Measurements from ENCODE around the gene C6orf62.
"Not testable (repeated sequence)": the region's sequence is repeated elsewhere in the genome, so short reads cannot be mapped to it uniquely, and the experiment has no call there.

The C6orf62 gene

DNA sequence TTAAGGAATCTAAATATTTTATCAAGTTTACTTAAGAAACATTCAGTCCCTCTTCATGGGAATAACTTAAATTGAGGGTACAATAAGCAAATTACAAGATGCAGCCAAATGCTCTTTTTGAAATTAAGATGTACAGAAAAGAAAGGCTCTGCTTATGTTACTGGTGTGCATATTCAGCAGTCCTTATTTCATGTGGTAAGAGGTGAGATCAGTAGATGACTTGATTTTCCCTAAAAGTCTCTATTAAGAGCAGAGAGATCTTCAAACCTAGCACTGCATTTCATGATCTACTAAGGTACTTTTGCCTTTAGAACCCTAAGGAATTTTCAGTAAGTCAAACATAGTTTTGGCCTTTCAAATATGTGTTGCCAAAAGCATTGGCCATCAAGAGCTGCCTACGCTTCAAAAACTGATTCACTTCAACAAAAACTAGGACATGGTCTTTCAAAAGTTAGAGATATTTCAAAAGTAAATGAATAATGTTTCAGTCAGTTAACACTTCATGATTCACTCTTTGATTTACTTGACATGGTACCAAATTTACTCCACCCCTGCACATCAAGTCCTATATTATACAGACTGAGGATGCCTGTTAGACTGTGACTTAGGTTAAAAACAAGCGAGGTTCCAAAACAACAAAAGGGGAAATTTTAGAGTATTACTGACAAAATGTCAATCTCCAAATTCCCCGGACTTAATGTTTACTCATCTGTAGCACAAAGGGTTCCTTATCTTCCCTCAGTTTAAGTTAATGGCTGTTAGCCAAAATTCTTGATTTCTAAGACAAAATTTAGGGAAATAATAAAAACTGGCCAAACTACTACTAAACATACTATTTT, 19.2 kb downstream of the C6orf62 start:
- no peak for DNase-seq (ENCODE audit: low read depth)

DNA sequence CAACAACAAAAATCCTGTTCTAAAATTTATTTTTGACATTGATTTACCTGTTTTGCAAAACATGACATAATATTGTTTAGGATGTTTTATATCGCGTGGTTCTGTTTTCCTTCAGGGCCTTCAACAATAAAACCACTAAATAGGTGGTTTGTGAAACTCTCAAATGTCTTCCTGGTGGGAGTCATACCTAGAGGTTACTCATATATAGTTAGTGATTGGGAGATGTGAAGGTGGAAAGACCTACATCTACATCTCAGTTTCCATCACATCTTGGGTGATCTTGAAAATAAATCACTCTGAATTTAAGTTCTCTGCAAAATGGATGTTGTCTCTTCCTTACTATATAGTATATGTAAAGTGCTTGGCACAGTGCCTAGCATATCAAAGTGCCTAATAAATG, 22.9 kb downstream of the C6orf62 start:
- DNase-seq (ENCODE audit: low read depth): no peak

DNA sequence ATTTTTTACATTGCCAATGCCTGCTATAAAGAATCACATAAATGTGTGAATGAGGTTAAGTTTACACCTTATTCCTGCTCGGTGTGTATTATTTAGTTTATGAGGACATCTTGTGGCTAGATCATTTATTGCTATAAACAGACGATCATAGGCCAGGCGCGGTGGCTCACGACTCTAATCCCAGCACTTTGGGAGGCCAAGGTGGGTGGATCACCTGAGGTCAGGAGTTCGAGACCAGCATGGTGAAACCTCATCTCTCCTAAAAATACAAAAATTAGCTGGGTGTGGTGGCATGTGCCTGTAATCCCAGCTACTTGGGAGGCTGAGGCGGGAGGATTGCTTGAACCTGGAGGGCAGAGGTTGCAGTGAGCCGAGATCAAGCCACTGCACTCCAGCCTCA, 23.3 kb downstream of the C6orf62 start:
- not testable (repeated sequence) for DNase-seq (ENCODE audit: low read depth)

DNA sequence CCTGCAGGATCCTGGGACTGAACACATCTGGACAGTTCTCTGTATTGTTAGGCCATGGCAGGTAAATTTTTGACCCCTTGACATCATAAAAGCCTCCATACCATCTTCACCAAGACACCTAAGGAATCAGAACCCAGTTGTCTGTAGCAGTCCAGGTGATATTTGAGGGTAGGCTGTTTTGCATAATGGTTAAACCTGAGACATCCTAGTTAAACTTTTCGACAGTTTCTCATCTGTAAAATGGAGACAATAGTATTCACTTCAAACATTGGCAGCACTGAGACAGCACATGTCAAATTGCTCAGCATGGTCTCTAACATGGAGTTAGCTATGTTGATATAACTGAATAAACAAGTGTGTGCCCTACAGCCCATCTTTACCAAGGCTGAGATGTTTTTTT, 24.8 kb downstream of the C6orf62 start:
- no peak for DNase-seq (ENCODE audit: low read depth)

DNA sequence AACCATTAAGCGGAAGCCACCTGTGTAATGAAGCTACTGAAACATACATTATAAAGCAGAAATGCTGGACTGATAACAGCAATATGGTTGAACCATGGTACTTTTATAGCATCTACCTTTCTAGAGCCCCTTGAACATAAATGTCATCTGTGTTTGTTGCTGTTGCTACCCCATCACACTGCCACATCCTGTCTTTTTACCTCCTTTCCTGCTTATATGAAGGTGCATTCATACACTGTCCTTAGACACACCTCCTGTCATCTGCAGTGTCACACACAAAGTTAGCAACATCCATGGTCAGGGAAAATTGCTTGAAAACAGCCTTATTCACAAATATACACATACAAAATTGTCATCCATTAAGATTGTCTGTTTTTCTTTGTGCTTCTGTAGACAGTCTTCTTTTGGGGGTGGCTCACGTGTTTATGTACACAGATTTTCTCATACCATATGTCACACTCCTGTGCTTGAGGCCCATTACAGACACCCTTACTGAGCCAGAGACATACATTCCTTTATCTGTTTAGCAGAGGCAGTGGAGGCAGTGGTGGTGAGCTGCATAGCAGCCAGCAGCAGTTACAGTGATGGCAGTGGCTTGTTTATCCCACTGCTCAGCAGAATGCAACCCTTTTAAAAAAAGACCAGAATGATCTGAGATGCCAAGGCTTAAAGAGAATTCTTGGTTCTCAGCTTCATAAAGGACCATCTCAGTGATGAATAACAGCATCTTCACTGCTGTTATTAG, 25.9 kb downstream of the C6orf62 start:
- DNase-seq (ENCODE audit: low read depth): no peak

DNA sequence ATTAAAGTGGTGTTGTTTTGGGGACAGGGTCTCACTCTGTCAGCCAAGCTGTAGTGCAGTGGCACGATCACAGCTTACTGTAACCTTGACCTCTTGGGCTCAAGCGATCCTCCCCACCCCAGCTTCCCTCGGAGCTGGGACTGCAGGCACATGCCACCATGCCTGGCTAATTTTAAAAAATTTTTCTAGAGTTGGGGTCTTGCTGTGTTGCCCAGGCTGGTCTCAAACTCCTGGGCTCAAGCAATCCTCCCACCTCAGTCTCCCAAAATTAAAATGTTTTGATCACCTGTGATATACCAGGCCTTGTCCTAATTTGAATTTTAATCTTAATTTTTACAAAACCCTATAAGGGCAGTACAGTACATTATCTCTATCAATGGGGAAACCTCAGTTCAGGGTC, 26.5 kb downstream of the C6orf62 start:
- DNase-seq (ENCODE audit: low read depth): no peak

DNA sequence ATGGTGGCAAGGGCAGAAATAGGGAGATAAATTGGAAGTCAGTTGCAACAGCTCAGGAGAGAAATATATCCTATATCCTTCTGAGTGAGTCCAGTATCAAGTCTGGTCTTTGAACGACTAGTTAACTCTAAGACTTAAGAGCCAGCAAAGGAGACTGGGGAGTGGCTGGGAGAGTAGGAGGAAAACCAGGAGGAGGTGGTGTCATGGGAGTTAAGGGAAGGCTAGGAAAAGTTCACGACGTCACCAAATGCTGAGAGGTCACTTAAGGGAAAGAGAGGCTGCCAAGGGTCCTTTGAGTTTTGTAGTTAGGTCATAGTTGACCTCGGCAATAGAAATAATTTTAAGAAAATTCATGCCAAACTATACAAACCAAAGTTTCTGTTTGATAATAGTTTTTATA, 27.0 kb downstream of the C6orf62 start:
- no peak for DNase-seq (ENCODE audit: low read depth)

DNA sequence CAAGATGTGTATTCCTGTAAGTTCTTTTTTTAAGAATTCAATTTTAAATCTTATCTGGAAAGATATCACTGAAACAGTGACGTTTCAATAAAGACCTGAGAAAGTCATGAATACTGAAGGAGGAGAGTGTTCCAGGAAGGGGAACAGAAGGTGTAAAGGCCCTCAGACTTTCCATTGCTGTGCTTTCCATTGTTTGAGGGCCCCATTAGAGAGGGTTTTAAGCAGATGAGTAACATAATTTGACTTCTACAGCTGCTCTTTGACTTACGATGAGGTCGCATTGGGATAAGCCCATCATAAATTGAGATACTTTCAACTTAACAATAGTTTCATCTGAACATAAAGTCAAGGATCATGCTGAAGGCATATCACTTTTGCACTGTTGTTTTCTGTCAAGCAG, 27.4 kb downstream of the C6orf62 start:
- no peak for DNase-seq (ENCODE audit: low read depth)

DNA sequence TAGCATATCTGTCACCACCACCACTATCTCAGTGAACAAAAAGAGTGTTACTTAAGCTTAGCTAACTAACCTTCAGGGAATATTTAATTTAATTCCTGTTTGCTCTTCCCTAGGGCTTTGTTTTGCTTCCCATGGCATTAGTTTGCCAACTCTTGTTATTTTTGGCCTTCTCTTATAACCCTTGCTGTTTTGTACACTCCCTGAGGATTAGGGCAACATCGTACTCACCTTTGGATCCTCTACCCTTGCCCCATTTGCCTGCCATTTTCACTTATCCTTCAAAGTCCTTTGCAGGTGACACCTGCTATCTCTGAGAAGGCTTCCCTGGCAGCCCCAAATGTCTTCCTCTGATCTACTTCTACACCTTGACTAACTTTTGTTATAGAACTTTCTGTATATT, 28.4 kb downstream of the C6orf62 start:
- DNase-seq (ENCODE audit: low read depth): no peak

DNA sequence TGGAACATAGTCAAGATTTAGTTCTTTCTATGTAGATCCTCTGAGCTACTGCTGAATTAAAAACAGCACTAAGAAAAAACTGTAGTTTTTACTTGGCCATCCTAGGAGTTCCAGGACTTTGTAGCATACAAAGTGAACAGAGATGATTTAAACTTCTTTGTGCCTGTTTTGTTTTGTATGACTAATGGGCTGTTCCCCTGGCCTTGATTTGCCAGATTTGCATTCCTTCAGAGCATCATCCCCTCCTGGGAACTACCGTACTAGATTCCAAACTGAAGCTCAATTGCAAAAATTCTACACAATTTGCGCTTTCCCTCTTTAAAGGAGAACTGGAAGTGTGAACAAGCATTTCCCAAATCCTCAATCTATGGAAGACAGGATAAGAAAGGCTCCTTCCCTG, 29.0 kb downstream of the C6orf62 start:
- no peak for DNase-seq (ENCODE audit: low read depth)

DNA sequence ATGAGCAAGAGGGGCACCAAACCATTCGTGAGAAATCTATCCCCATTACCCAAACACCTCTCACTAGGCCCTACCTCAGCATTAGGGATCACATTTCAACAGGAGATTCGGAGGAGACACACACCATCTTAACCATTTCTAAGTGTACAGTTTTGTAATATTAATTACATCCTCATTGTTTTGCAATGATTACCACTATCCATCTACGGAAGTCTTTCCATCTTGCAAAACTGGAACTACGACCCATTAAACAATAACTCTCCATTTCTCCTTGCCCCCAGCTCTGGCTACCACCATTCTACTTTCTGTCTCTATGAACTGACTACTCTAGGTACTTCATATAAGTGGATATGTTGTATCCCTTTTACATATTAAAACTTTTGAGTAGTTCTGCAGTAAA, 32.0 kb downstream of the C6orf62 start:
- no peak for DNase-seq (ENCODE audit: low read depth)

DNA sequence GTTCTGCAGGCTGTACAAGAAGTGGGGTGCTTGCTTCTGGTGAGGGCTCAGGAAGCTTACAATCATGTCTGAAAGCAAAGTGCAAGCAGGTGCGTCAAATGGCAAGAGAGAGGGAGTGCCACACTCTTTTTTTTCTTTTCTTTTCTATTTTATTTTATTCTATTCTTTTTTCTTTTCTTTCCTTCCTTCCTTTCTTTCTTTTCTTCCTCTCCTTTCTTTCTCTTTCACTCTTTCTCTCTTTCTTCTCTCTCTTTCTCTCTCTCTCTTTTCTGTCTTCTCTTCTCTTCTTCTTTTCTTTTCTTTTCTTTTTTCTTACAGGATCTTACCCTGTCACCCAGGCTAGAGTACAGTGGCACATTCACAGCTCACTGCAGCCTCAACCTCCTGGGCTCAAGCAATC, 32.5 kb downstream of the C6orf62 start:
- DNase-seq (ENCODE audit: low read depth): no peak

DNA sequence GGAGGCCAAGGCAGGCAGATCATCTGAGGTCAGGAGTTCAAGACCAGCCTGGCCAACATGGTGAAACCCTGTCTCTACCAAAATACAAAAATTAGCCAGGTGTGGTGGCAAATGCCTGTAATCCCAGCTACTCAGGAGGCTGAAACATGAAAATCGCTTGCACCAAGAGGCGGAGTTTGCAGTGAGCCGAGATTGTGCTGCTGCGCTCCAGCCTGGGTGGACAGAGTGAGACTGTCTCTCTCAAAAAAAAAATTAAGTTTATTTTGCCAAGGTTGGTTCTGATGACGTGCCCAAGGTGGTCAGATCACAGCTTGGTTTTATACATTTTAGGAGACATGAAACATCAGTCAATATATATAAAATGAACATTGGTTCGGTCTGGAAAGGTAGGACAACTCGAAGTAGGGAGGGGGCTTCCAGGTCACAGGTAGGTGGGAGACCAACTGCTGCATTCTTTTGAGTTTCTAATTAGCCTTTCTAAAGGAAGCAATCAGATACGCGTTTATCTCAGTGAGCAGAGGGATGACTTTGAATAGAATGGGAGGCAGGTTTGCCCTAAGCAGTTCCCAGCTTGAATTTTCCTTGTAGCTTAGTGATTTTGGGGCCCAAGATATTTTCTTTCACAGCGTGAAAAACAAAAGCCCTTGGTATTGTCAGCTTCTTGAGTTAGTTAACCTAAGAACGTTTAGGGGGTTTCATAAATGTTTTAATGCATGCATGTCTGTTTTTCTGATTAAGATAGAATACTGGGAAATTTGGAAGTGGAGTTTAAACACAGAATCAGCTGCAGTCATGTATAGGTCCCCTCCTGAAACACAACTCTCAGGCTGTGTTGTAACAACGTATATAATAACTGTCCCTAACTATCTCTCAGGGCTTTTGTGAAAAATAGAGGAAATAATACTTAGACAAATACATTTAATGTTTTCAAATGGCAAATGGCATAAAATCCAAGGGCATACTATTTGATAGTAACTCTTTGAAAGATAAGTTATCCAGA, 35.4 kb downstream of the C6orf62 start:
- DNase-seq (ENCODE audit: low read depth): no peak

DNA sequence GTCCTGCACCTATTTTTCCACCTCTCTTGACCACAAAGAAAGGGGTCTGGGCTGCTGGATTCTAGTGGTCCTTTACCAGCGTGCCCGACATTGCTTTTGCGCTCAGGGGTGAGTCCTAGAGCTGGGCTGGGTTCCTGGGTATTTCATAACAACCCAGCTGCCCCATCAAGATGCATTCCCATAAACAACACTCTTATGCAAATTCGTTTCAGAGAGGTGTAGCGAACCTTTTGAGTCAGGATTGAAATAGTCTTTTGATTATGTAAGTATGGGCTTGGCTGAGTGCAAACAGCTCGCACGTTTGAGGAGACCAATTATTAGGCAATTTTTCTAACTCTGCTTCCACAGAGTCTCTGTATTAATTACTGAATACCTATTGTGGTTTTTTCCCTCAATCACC, 38.4 kb downstream of the C6orf62 start:
- no peak for DNase-seq (ENCODE audit: low read depth)

DNA sequence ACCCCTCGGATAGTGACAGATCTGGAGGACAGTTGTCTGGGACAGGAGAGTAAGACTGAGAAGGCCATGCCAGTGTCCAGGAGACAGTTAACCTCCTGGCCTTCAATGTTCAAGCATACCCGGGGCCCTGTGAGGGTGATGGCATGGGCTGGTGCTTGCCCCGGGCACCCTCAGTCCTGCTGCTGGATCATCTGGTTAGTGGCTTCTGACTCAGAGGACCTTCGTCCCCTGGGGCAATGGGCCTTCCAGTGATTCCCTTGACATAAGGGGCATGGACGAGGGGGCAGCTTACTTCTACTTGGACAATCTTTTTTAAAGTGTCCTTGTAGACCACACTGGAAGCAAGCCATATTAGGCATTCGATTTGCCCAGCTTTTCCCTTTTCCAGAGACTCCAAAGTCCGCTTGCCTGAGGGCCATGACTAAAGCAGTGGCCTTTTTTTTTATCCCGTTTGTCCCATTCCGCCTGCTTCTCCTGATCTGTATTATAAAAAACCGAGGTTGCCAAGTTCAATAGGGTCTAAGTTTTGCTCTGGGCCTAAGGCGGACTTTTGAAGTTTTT, 40.1 kb downstream of the C6orf62 start:
- not testable (repeated sequence) for DNase-seq (ENCODE audit: low read depth)

DNA sequence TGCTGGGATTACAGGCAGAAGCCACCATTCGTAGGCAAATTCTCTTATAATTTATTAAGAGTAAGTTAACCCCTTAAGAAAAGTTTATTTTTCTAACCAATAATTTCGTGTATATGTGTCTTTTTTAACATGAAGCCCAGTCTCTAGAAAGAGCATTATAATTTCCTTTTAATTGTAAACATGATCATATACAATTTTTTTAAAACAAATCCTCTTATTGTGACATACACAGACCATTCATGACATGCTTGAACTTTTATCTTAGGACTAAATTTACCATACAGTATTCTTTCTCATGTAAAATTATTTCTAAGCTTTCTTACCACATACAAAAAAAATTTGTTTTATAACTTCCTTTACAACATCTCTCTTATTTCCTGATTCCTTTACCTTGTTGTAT, 45.3 kb downstream of the C6orf62 start:
- no peak for DNase-seq (ENCODE audit: low read depth)

DNA sequence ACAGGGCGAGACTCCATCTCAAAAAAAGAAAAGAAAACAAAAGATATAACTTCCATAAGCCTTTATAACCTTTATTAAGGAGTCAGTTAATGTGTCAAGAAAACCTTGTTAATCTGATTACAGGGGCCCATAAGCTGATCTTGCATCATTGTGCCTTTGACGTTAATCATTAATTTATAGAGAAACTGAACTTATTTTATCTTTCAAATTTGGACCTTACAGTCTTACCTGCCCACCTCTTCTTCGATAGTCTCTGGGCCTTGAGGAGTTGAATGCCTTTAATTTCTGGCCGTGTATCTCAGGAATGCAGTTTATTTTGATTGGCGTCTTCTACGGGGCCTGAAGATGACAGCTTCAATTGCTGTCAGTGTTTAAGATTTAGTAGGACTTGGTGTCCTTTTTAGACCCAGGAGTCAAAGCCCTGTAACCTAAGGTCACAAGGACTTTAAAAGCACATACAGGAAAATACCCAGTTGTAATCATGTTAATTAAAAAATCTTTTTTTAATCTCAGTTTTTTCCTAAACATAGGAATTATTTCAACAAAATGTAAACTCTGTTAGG, 46.3 kb downstream of the C6orf62 start:
- no peak for DNase-seq (ENCODE audit: low read depth)

DNA sequence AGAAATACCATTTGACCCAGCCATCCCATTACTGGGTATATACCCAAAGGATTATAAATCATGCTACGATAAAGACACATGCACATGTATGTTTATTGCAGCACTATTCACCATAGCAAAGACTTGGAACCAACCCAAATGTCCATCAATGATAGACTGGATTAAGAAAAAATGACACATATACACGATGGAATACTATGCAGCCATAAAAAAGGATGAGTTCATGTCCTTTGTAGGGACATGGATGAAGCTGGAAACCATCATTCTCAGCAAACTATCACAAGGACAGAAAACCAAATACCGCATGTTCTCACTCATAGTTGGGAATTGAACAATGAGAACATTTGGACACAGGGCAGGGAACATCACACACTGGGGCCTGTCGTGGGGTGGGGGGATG, 47.9 kb downstream of the C6orf62 start:
- not testable (repeated sequence) for DNase-seq (ENCODE audit: low read depth)

DNA sequence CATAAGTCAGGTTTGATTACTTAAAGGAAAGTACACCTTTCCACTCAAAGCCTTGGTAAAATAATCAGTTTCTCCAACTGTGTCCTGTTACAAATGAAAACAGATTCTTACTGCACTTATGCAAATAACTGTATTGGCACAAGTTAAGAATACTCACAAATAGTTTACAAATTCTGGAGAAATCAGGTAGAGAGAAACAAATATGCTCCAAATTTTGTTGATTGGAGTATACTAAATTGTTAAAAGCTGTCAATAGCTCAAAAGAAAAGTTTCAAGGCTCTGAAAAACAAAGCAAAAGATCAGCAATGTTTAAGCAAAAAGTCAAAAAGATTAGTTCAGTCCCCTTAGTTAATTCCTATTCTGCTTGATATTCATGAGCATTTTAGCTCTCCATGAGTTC, 48.5 kb downstream of the C6orf62 start:
- DNase-seq (ENCODE audit: low read depth): not testable (repeated sequence)

DNA sequence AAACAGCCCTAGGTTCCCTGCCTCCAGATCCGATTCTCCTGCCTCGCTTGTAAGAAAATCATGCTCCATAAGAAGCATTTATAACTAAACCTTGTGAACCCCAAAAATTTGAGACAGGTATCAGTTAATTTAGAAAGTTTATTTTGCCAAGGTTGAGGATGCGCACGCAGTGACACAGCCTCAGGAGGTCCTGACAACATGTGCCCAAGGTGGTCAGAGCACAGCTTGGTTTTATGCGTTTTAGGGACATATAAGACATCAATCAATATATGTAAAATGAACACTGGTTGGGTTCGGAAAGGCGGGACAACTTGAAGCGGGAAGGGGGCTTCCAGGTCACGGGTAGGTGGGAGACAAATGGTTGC, 50.0 kb downstream of the C6orf62 start:
- no peak for DNase-seq (ENCODE audit: low read depth)

DNA sequence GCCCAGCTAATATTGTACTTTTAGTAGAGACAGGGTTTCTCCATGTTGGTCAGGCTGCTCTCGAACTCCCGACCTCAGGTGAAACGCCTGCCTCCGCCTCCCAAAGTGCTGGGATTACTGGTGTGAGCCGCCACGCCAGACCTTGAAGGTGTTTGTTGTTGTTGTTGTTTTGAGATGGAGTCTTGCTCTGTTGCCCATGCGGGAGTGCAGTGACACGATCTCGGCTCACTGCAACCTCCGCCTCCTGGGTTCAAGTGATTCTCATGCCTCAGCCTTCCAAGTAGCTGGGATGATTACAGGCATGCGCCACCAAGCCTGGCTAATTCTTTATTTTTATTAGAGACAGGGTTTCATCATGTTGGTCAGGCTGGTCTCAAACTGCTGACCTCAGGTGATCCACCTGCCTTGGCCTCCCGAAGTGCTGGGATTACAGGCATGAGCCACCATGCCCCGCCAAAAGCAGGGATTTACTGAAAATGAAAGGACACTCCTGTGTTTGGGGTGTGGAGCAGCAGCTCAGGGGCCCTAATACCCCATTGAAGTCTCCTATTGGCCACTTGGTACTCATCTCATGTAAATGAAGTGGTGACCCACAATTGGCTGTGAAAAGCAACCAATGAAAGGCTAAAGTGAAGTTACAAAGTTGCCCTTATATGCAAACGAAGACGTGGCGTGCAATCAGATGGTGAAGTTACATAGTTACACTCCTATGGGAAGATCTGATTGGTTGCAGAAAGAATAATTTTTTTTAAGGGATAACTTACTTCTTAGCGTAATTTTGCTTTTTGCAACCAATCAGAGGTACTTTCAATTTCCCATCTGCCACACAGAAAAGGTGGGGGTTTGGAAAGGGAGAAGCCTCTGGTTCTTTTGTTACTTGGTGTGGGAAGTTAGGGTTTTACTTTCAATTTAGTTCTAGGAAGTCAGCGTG, 50.6 kb downstream of the C6orf62 start:
- DNase-seq (ENCODE audit: low read depth): not testable (repeated sequence)

Data from non-pigmented ciliary epithelial cell (primary cell).